PC-9 (cell line): ENCODE data around the gene ACSF2. TPM values are rescaled to one million over a fixed set of nuclear protein-coding genes. Genes with fewer than 3 reads are reported as not detected.

Source experiments
- BruUV-seq: library from RNA; stranded (reverse); fragments of 400-500 nt; replicated peaks from 2 replicates; lab custom pipeline; 2021; lab: Mats Ljungman, UMichigan
- CTCF ChIA-PET: fragments of 300-600 bp; sonication (Branson Sonifier 250); formaldehyde crosslinking; loops from one replicate; lab custom pipeline; 2022; ENCODE audit warnings: antibody characterized with exemption; lab: Charles Lee
- POLR2A ChIA-PET: fragments of 300-600 bp; sonication (Branson Sonifier 250); formaldehyde crosslinking; loops from one replicate; lab custom pipeline; 2022; ENCODE audit warnings: antibody characterized with exemption; ENCODE audit not compliant: unreplicated experiment; lab: Charles Lee
- DNase-seq, 2 experiments: peaks; one replicate each; pipeline versions ENCODE4 v3.0.0 to v3.0.0-alpha.2; 2015 to 2022; ENCODE audit warnings: mixed read lengths in 1 of 2
- H2AFZ ChIP-seq: fragments of 200-600 bp; sonication (generic); 2 replicates; pipeline ENCODE4 v1.8.1; 2017; ENCODE audit warnings: antibody characterized with exemption
- H3F3A ChIP-seq: fragments of 200-600 bp; sonication (generic); 2 replicates; pipeline ENCODE4 v1.8.1; 2017; ENCODE audit warnings: antibody characterized with exemption, mild to moderate bottlenecking, low read depth; ENCODE audit not compliant: insufficient read depth
- H3K27ac ChIP-seq: fragments of 200-600 bp; sonication (generic); 2 replicates; pipeline ENCODE4 v1.6.1; 2016; ENCODE audit warnings: mixed run types
- H3K27me3 ChIP-seq: fragments of 200-600 bp; sonication (generic); 2 replicates; pipeline ENCODE4 v1.6.1; 2016; ENCODE audit warnings: low read depth, mixed run types; ENCODE audit not compliant: insufficient read depth
- H3K36me3 ChIP-seq: fragments of 200-600 bp; sonication (generic); 2 replicates; pipeline ENCODE4 v1.6.1; 2016; ENCODE audit warnings: low read depth, mixed run types
- H3K4me1 ChIP-seq: fragments of 200-600 bp; sonication (generic); replicated peaks from 2 replicates; pipeline ENCODE4 v1.6.1; 2016; ENCODE audit warnings: mixed run types; ENCODE audit not compliant: insufficient read depth
- H3K4me2 ChIP-seq: fragments of 200-600 bp; sonication (generic); 2 replicates; pipeline ENCODE4 v1.6.1; 2017; ENCODE audit warnings: mixed run types
- H3K4me3 ChIP-seq: fragments of 200-600 bp; sonication (generic); 2 replicates; pipeline ENCODE4 v1.6.1; 2016; ENCODE audit warnings: mixed run types
- H3K79me2 ChIP-seq: fragments of 200-600 bp; sonication (generic); 2 replicates; pipeline ENCODE4 v1.6.1; 2017; ENCODE audit warnings: low read depth, mixed run types
- H3K9me2 ChIP-seq: fragments of 200-600 bp; sonication (generic); 2 replicates; pipeline ENCODE4 v1.8.1; 2017; ENCODE audit warnings: mild to moderate bottlenecking; ENCODE audit not compliant: insufficient read depth
- H3K9me3 ChIP-seq: fragments of 200-600 bp; sonication (generic); 2 replicates; pipeline ENCODE4 v1.8.1; 2016; ENCODE audit warnings: low read depth; ENCODE audit not compliant: insufficient read depth
- H4K20me1 ChIP-seq: fragments of 200-600 bp; sonication (generic); 2 replicates; pipeline ENCODE4 v1.8.1; 2017; ENCODE audit not compliant: insufficient read depth
- EZH2 ChIP-seq: fragments of 200-600 bp; sonication (generic); IDR thresholded peaks from 2 replicates; pipeline ENCODE4 v1.8.0; 2017; ENCODE audit warnings: antibody characterized with exemption, low read depth
- intact Hi-C: fragments of 100-400 bp; cut with micrococcal nuclease; formaldehyde crosslinking; loops from one replicate; pipeline ENCODE4 v1.10.0; 2022; ENCODE audit not compliant: unreplicated experiment
- total RNA-seq: library from RNA; stranded (reverse); gene quantifications from 2 replicates; pipeline ENCODE4 v1.2.3, GENCODE V29; 2021
- TF ChIP-seq, protein P1 (sequence below): fragments of 200-600 bp; sonication (generic); conservative IDR thresholded peaks from 2 replicates; pipeline ENCODE4 v1.6.1; 2017; ENCODE audit warnings: mixed run types, antibody characterized with exemption, mild to moderate bottlenecking, moderate library complexity

Gene ACSF2
- total RNA-seq, 1 experiment from 2014 or later = 154 TPM

DNA sequence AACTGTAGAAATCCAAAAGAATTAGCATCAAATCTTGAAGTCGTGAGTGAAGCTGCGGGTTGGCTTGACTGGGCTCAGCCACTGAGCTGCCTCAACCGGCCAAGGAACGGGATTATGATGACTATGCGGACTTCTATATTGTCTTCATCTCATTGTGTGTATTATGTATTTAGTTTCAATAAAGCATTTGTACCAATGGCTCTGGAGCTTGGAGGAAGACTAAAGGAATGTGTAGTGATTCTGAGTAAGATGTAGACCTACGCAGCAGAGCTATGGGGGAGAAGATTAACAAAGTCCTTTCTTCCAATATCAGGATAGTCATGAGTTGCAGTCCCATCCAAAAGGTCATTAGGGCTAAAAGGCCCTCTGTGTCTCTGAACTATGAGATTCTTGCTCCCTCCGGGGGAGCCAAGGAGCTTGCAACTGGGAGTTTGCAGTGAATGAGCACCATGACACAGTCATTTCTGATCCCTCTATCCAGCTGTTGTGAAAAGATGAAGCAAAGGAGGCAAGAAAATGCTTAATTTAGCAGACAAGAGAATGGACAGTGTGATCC lies 44.7 kb upstream of the ACSF2 start:
- ChIA-PET POLR2A (no interaction called here), CTCF (no interaction called here)
- H3K4me3 ChIP-seq = no peak overlapping the region
- intact Hi-C loops = no loop called here
- 0 out of 2 replicates have a peak, but pooled peaks cover 4% of the 10 kb centered on the region for H3K79me2 ChIP-seq
- no peak overlapping the region for H3K4me2 ChIP-seq
- TSS peak; percentile 16 for BruUV-seq
- peaks cover 6% of the 10 kb centered on the region; the same call in 1 of the 2 replicates for H4K20me1 ChIP-seq
- peaks cover 66% of the 10 kb centered on the region for H3F3A ChIP-seq
- H3K9me2 ChIP-seq = no peaks in the 10 kb centered on the region
- H3K4me1 ChIP-seq = no peaks in the 10 kb centered on the region
- DNase-seq = no peak
- no peak overlapping the region for H3K27ac ChIP-seq
- no peaks in the 10 kb centered on the region for H3K27me3 ChIP-seq
- H2AFZ ChIP-seq = no peak overlapping the region
- TF ChIP-seq, protein P1, sequence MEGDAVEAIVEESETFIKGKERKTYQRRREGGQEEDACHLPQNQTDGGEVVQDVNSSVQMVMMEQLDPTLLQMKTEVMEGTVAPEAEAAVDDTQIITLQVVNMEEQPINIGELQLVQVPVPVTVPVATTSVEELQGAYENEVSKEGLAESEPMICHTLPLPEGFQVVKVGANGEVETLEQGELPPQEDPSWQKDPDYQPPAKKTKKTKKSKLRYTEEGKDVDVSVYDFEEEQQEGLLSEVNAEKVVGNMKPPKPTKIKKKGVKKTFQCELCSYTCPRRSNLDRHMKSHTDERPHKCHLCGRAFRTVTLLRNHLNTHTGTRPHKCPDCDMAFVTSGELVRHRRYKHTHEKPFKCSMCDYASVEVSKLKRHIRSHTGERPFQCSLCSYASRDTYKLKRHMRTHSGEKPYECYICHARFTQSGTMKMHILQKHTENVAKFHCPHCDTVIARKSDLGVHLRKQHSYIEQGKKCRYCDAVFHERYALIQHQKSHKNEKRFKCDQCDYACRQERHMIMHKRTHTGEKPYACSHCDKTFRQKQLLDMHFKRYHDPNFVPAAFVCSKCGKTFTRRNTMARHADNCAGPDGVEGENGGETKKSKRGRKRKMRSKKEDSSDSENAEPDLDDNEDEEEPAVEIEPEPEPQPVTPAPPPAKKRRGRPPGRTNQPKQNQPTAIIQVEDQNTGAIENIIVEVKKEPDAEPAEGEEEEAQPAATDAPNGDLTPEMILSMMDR = no peak
- no peak for TF ChIP-seq EZH2
- H3K36me3 ChIP-seq = peaks cover 36% of the 10 kb centered on the region; the same call in 1 of the 2 replicates
- no peaks in the 10 kb centered on the region for H3K9me3 ChIP-seq

DNA sequence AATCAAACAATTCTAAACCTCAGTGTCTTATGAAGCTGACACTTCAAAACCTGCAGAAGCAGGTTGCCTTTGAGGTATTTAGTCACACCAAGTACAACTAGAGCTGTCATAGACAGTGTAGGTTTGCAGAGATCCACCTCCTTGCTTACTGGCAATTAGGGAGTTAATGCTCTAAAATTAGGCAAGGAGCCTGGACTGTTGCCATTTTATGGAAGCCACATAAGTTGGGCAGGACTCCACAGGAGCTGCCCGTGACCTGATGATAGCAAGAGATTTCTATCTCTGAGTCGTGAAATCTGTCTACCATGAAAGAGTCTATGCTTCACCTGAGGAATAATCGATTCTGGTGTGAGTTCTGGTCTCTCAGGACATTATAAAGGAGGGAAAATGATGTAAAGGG lies 44.1 kb upstream of the ACSF2 start:
- POLR2A ChIA-PET = interaction anchor here (0.7 kb wide), 1 partner anchor 42 kb away, joined by 3 read pairs; no protein-coding TSS in a partner anchor
- no TSS peak for BruUV-seq

DNA sequence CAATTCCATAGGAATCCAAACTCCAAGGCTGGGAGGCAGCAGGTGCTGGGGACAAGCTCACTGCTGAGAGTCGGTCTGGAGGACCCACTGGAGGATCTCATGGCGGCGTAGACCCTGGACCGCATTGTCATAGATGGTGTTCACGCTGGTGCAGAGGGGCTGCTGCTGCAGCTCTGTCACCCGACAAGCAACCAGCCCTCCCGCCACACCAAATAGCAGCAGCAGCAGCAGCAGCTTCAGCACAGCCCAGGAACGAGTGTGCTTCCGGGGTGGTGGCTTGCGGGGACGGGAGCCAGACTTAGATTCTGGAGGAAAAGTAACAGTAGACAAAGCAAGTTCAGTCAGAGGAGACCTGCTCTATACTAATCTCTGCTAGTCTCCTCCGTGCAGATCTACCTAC lies 43.1 kb upstream of the ACSF2 start:
- CTCF ChIA-PET = no interaction called here
- POLR2A ChIA-PET = no interaction called here
- H2AFZ ChIP-seq = no peak overlapping the region
- no peak overlapping the region for H3K4me3 ChIP-seq
- H3K9me3 ChIP-seq = no peaks in the 10 kb centered on the region
- TF ChIP-seq EZH2 = no peak
- TF ChIP-seq, protein P1 = no peak
- H3K79me2 ChIP-seq = peaks cover 11% of the 10 kb centered on the region; the same call in 1 of the 2 replicates
- peaks cover 68% of the 10 kb centered on the region for H3F3A ChIP-seq
- no peaks in the 10 kb centered on the region for H3K9me2 ChIP-seq
- no peak overlapping the region for H3K27ac ChIP-seq
- H3K27me3 ChIP-seq = no peaks in the 10 kb centered on the region
- H3K4me1 ChIP-seq = no peaks in the 10 kb centered on the region
- H3K4me2 ChIP-seq = no peak overlapping the region
- H3K36me3 ChIP-seq = peaks cover 50% of the 10 kb centered on the region
- DNase-seq = no peak
- H4K20me1 ChIP-seq = peaks cover 11% of the 10 kb centered on the region; the same call in 1 of the 2 replicates
- no TSS peak for BruUV-seq
- intact Hi-C loops = no loop called here

More for the DNA sequence above, 44.1 kb upstream of the ACSF2 start:
- no peaks in the 10 kb centered on the region for H3K4me1 ChIP-seq
- no peaks in the 10 kb centered on the region for H3K9me3 ChIP-seq
- intact Hi-C loops = no loop called here
- peaks cover 66% of the 10 kb centered on the region for H3F3A ChIP-seq
- H2AFZ ChIP-seq = no peak overlapping the region
- no peak for TF ChIP-seq EZH2
- TF ChIP-seq, protein P1 = no peak
- no peak overlapping the region for H3K27ac ChIP-seq
- no peaks in the 10 kb centered on the region for H3K27me3 ChIP-seq
- no peak for DNase-seq
- H3K9me2 ChIP-seq = no peaks in the 10 kb centered on the region
- H4K20me1 ChIP-seq = peaks cover 8% of the 10 kb centered on the region; the same call in 1 of the 2 replicates
- H3K4me3 ChIP-seq = no peak overlapping the region
- H3K36me3 ChIP-seq = peaks cover 41% of the 10 kb centered on the region; the same call in 1 of the 2 replicates
- no peak overlapping the region for H3K4me2 ChIP-seq
- 0 out of 2 replicates have a peak, but pooled peaks cover 4% of the 10 kb centered on the region for H3K79me2 ChIP-seq
- CTCF ChIA-PET = interaction anchor here (0.6 kb wide), 1 partner anchor 194 kb away, joined by 3 read pairs; no protein-coding TSS in a partner anchor
